SH-SY5Y (cell line): ENCODE results near the gene ZNF804B.

Experiments used
- GATA2 ChIP-seq: IDR thresholded peaks from 2 replicates; pipeline ENCODE4 v1.6.1; 2011; ENCODE audit warnings: mild to moderate bottlenecking, low read depth, low read length
- GATA3 ChIP-seq: IDR thresholded peaks from 2 replicates; pipeline ENCODE4 v1.6.1; 2011; ENCODE audit warnings: low read depth, mild to moderate bottlenecking, low read length, moderate library complexity

- TF ChIP-seq GATA3, result no peak
- TF ChIP-seq GATA2, result no peak
Observed at GRCh38 chr7:88910516-88910915, 151.0 kb downstream of the ZNF804B start.
